ENCODE measurements around the gene NRF1.

The NRF1 gene

GRCh38 chr7:129773328-129773731, 161.8 kb downstream of the NRF1 start:
- DNase-seq: no peak

GRCh38 chr7:129773871-129774270, 162.4 kb downstream of the NRF1 start:
- no peak for DNase-seq

GRCh38 chr7:129774359-129774758, 162.8 kb downstream of the NRF1 start:
- peak; percentile 61 for DNase-seq

- no peak for DNase-seq
Observed at GRCh38 chr7:129774871-129775694, 163.6 kb downstream of the NRF1 start.

GRCh38 chr7:129775695-129776361, 164.3 kb downstream of the NRF1 start:
- DNase-seq: no peak

- no peak for DNase-seq
Observed at GRCh38 chr7:129776362-129776722, 164.8 kb downstream of the NRF1 start.

GRCh38 chr7:129777195-129777844, 165.8 kb downstream of the NRF1 start:
- peak; percentile 52 for DNase-seq

- peak; percentile 69 for DNase-seq
Observed at GRCh38 chr7:129777993-129778769, 166.7 kb downstream of the NRF1 start.

- peak; percentile 33 for DNase-seq
Observed at GRCh38 chr7:129778770-129779601, 167.5 kb downstream of the NRF1 start.

- DNase-seq: peak; percentile 70
Observed at GRCh38 chr7:129779602-129780256, 168.2 kb downstream of the NRF1 start.

- DNase-seq: peak; percentile 73
Observed at GRCh38 chr7:129780257-129780973, 168.9 kb downstream of the NRF1 start.

- peak; percentile 61 for DNase-seq
Observed at GRCh38 chr7:129780974-129781927, 169.7 kb downstream of the NRF1 start.

- peak; percentile 59 for DNase-seq
Observed at GRCh38 chr7:129781928-129782817, 170.7 kb downstream of the NRF1 start.

- DNase-seq: peak; percentile 72
Observed at GRCh38 chr7:129782818-129783583, 171.5 kb downstream of the NRF1 start.

- DNase-seq: no peak
Observed at GRCh38 chr7:129783584-129783919, 172.0 kb downstream of the NRF1 start.

GRCh38 chr7:129784437-129784782, 172.9 kb downstream of the NRF1 start:
- peak; percentile 54 for DNase-seq

- DNase-seq: peak; percentile 62
Observed at GRCh38 chr7:129784783-129785684, 173.5 kb downstream of the NRF1 start.
